ENCODE results near the gene RNF146. TPM values are rescaled to one million over a fixed set of nuclear protein-coding genes. Genes with fewer than 3 reads are reported as not detected.

Gene RNF146
- total RNA-seq, 3 donors from 2014 or later (not counting 1 experiment from before 2014, with no cell fraction given), result 23.0 to 34.8 (median 25.4) TPM

GRCh38 chr6:127290391-127291265 is 24.0 kb downstream of the RNF146 start:
- 94% methylated on average over 2 of the region's 4 CpGs for WGBS (ENCODE audit: insufficient coverage)
- peak overlapping the region; percentile 45 to 63 for H3K27ac Mint-ChIP-seq
- H3K9me3 ChIP-seq (ENCODE audit: control insufficient read depth, insufficient read depth, low read length), result no peaks in the 10 kb centered on the region
- peaks cover 42% of the 10 kb centered on the region for H3K36me3 ChIP-seq (ENCODE audit: control insufficient read depth, insufficient read depth, low read length)
- peaks cover 10% of the 10 kb centered on the region for H3K36me3 Mint-ChIP-seq
- no peak overlapping the region for H3K27ac ChIP-seq (ENCODE audit: low read length)
- no peaks in the 10 kb centered on the region for H3K27me3 Mint-ChIP-seq (ENCODE audit: low read depth in 2 of 2)
- H3K4me3 ChIP-seq (ENCODE audit: low read length), result no peak overlapping the region
- H3K9me3 Mint-ChIP-seq, result no peaks in the 10 kb centered on the region
- ATAC-seq, result no peak
- intact Hi-C loops (cut with micrococcal nuclease), result no loop called here
- TF ChIP-seq CTCF (IDR thresholded peaks at IDR 0.05), result no peak
- no peak for DNase-seq
- no peak overlapping the region for H3K4me3 Mint-ChIP-seq
- no peaks in the 10 kb centered on the region for H3K4me1 ChIP-seq (ENCODE audit: control insufficient read depth, insufficient read depth, low read length)
- H3K27me3 ChIP-seq (ENCODE audit: control insufficient read depth, insufficient read depth, low read length), result no peaks in the 10 kb centered on the region
- H3K4me1 Mint-ChIP-seq, result peaks cover 27 to 30% of the 10 kb centered on the region in 2 donors

GRCh38 chr6:127291495-127291894 is 24.8 kb downstream of the RNF146 start:
- peaks cover 24 to 27% of the 10 kb centered on the region in 2 donors for H3K4me1 Mint-ChIP-seq
- intact Hi-C loops (cut with micrococcal nuclease), result no loop called here
- Histone ChIP-seq H3K9me3 (ENCODE audit: control insufficient read depth, insufficient read depth, low read length) (no peaks in the 10 kb centered on the region), H3K4me3 (ENCODE audit: low read length) (no peak overlapping the region), H3K27ac (ENCODE audit: low read length) (no peak overlapping the region), H3K27me3 (ENCODE audit: control insufficient read depth, insufficient read depth, low read length) (no peaks in the 10 kb centered on the region), H3K4me1 (ENCODE audit: control insufficient read depth, insufficient read depth, low read length) (no peaks in the 10 kb centered on the region), H3K36me3 (ENCODE audit: control insufficient read depth, insufficient read depth, low read length) (peaks cover 37% of the 10 kb centered on the region)
- ATAC-seq (no peak), DNase-seq (peak in 1 of 2 donors; percentile 22)
- H3K27ac Mint-ChIP-seq, result peak overlapping the region; percentile 45 to 63
- no peaks in the 10 kb centered on the region for H3K27me3 Mint-ChIP-seq (ENCODE audit: low read depth in 2 of 2)
- no peaks in the 10 kb centered on the region for H3K9me3 Mint-ChIP-seq
- peaks cover 10% of the 10 kb centered on the region for H3K36me3 Mint-ChIP-seq
- no peak overlapping the region for H3K4me3 Mint-ChIP-seq
- WGBS (ENCODE audit: insufficient coverage), result 62% methylated on average over 5 of the region's 5 CpGs
- no peak for TF ChIP-seq CTCF (IDR thresholded peaks at IDR 0.05)

- H3K4me1 Mint-ChIP-seq, result peaks cover 9 to 12% of the 10 kb centered on the region in 2 donors
- ATAC-seq (no peak), DNase-seq (no peak)
- no peak for TF ChIP-seq CTCF (IDR thresholded peaks at IDR 0.05)
- H3K27ac ChIP-seq (ENCODE audit: low read length), result no peak overlapping the region
- H3K36me3 Mint-ChIP-seq, result no peaks in the 10 kb centered on the region
- H3K4me3 Mint-ChIP-seq, result no peak overlapping the region
- H3K4me3 ChIP-seq (ENCODE audit: low read length), result no peak overlapping the region
- H3K27me3 Mint-ChIP-seq (ENCODE audit: low read depth in 2 of 2), result no peaks in the 10 kb centered on the region
- intact Hi-C loops (cut with micrococcal nuclease), result no loop called here
- peak overlapping the region; percentile 16 to 55 for H3K27ac Mint-ChIP-seq
- no peaks in the 10 kb centered on the region for H3K27me3 ChIP-seq (ENCODE audit: control insufficient read depth, insufficient read depth, low read length)
- H3K9me3 ChIP-seq (ENCODE audit: control insufficient read depth, insufficient read depth, low read length), result no peaks in the 10 kb centered on the region
- H3K36me3 ChIP-seq (ENCODE audit: control insufficient read depth, insufficient read depth, low read length), result peaks cover 8% of the 10 kb centered on the region
- no peaks in the 10 kb centered on the region for H3K4me1 ChIP-seq (ENCODE audit: control insufficient read depth, insufficient read depth, low read length)
- no peaks in the 10 kb centered on the region for H3K9me3 Mint-ChIP-seq
- WGBS (ENCODE audit: insufficient coverage), result 100% methylated on average over 2 of the region's 4 CpGs
These were observed 30.9 kb downstream of the RNF146 start for GRCh38 chr6:127297502-127298070.
